GM23338 (cell line): ENCODE measurements around the gene LUZP2. TPM values are rescaled to one million over a fixed set of nuclear protein-coding genes. Genes with fewer than 3 reads are reported as not detected.

ENCODE experiments used
- EZH2 ChIP-seq: fragments of 200-600 bp; sonication (generic); IDR thresholded peaks from one replicate; pipeline ENCODE4 v1.8.0; 2017; ENCODE audit warnings: antibody characterized with exemption, mild to moderate bottlenecking, low read depth; ENCODE audit not compliant: unreplicated experiment
- EZH2phosphoT487 ChIP-seq: fragments of 200-600 bp; sonication (generic); IDR thresholded peaks from one replicate; pipeline ENCODE4 v1.8.1; 2018; ENCODE audit warnings: antibody characterized with exemption; ENCODE audit not compliant: unreplicated experiment
- JUNB ChIP-seq: IDR thresholded peaks from one replicate; pipeline ENCODE4 v1.6.1; 2016; ENCODE audit warnings: antibody characterized with exemption; ENCODE audit not compliant: unreplicated experiment
- NANOG ChIP-seq: IDR thresholded peaks from 2 replicates; pipeline ENCODE4 v1.6.1; 2016; ENCODE audit warnings: antibody characterized with exemption, borderline replicate concordance
- STAT1 ChIP-seq: IDR thresholded peaks from one replicate; pipeline ENCODE4 v1.6.1; 2016; ENCODE audit warnings: antibody characterized with exemption; ENCODE audit not compliant: unreplicated experiment
- ZNF114 ChIP-seq: fragments of 250-450 bp; sonication (Bioruptor Pico); IDR thresholded peaks from 2 replicates; pipeline ENCODE4 v1.5.0; 2020; ENCODE audit warnings: mild to moderate bottlenecking, moderate library complexity
- ZNF331 ChIP-seq: fragments of 250-450 bp; sonication (Bioruptor Pico); IDR thresholded peaks from 2 replicates; pipeline ENCODE4 v1.5.0; 2020; ENCODE audit warnings: low read depth, mild to moderate bottlenecking, moderate library complexity
- ZNF462 ChIP-seq: fragments of 250-450 bp; sonication (Bioruptor Pico); IDR thresholded peaks from 2 replicates; pipeline ENCODE4 v1.5.0; 2020; ENCODE audit warnings: mild to moderate bottlenecking, moderate library complexity
- polyA plus RNA-seq: library from polyadenylated mRNA; unstranded; fragments of >200 nt; fragmentation: Nextera tagmentation; extraction: Ambion mirVana; gene quantifications from 2 replicates; pipeline ENCODE4 v1.2.1, GENCODE V29; 2016
- total RNA-seq: library from RNA; depleted of rRNA; stranded (reverse); fragments of >200 nt; shearing (Covaris generic); gene quantifications from 2 replicates; pipeline ENCODE4 v1.2.3, GENCODE V29; 2014
- TF ChIP-seq, protein P1 (sequence below): IDR thresholded peaks from one replicate; pipeline ENCODE4 v1.6.1; 2018; ENCODE audit warnings: antibody characterized with exemption; ENCODE audit not compliant: unreplicated experiment

The LUZP2 gene
- total and polyA plus RNA-seq, 2 experiments from 2014 or later = 2.0 to 9.2 TPM

DNA sequence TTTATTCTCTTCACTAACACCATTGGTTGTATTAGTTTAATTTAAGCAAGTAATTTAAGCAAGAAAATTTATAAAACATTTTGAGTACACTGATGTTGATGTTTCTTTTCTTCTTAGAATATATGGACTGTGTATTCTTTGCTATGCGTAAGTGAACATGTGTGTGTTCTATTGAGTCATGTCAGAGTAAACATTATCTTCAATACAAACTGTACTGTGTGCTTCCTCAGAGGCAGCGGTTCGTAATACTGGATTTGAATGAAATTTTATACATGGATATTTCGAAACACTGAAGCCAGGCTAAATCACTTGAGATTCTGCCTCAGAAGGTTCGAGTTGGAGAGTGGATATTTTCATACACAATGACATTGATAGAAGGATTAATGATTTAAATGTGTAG, 452.6 kb downstream of the LUZP2 start (continued):
- no peak for TF ChIP-seq ZNF462 (CRISPR knock-in tag)
- TF ChIP-seq EZH2 = no peak
- TF ChIP-seq ZNF114 (CRISPR knock-in tag) = no peak
- no peak for TF ChIP-seq EZH2phosphoT487
- no peak for TF ChIP-seq STAT1
- TF ChIP-seq, protein P1, sequence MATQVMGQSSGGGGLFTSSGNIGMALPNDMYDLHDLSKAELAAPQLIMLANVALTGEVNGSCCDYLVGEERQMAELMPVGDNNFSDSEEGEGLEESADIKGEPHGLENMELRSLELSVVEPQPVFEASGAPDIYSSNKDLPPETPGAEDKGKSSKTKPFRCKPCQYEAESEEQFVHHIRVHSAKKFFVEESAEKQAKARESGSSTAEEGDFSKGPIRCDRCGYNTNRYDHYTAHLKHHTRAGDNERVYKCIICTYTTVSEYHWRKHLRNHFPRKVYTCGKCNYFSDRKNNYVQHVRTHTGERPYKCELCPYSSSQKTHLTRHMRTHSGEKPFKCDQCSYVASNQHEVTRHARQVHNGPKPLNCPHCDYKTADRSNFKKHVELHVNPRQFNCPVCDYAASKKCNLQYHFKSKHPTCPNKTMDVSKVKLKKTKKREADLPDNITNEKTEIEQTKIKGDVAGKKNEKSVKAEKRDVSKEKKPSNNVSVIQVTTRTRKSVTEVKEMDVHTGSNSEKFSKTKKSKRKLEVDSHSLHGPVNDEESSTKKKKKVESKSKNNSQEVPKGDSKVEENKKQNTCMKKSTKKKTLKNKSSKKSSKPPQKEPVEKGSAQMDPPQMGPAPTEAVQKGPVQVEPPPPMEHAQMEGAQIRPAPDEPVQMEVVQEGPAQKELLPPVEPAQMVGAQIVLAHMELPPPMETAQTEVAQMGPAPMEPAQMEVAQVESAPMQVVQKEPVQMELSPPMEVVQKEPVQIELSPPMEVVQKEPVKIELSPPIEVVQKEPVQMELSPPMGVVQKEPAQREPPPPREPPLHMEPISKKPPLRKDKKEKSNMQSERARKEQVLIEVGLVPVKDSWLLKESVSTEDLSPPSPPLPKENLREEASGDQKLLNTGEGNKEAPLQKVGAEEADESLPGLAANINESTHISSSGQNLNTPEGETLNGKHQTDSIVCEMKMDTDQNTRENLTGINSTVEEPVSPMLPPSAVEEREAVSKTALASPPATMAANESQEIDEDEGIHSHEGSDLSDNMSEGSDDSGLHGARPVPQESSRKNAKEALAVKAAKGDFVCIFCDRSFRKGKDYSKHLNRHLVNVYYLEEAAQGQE = no peak
- TF ChIP-seq NANOG = no peak
- TF ChIP-seq ZNF331 (CRISPR knock-in tag) = no peak
- TF ChIP-seq JUNB = no peak
